HG03064 (cell line): ENCODE data around the gene MCRIP1.
"Not testable (repeated sequence)": the region's sequence is repeated elsewhere in the genome, so short reads cannot be mapped to it uniquely, and the experiment has no call there.

ENCODE experiments used
- ATAC-seq: cut with Tn5 transposase; IDR thresholded peaks from one replicate; pipeline ENCODE4 v1.9.1; 2021; ENCODE audit warnings: low read depth; ENCODE audit not compliant: unreplicated experiment

MCRIP1 gene

DNA sequence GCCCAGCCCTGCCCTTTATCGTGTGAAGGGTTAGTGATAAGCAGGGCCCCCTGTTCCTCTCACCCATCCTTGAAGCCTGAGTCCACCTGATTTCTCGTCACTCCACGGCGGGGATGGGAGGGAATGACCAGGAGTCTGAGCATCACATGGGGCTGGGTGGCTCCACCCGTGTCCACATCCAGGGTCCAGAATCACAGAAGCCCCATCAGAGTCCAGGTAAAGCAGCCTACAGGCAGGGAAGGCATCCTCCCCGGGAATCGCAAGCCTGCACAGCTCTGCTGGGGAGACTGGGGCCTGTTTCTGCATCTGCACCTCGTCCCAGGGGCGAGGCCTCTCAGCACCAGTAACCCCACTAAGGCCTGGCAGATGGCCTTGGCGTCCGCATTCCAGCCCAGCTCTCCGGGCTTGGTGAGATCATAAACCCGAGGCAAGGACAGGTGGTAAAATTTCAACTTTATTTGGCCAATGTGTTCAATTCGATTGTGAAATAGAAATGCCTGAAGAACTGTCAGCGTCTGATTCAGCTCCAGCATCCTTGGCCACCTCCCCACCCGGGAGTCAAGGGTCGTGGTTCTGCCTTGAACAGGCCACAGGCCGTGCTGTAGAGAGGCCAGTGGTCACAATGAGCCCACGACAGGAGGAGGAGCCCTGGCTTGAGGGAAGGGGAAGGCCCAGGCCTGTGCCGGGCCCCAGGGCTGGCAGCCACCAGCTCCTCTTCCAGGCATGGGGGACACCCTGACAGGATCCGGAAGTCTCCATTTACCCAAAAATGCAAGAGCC is 9.8 kb upstream of the MCRIP1 start:
- no peak for ATAC-seq

DNA sequence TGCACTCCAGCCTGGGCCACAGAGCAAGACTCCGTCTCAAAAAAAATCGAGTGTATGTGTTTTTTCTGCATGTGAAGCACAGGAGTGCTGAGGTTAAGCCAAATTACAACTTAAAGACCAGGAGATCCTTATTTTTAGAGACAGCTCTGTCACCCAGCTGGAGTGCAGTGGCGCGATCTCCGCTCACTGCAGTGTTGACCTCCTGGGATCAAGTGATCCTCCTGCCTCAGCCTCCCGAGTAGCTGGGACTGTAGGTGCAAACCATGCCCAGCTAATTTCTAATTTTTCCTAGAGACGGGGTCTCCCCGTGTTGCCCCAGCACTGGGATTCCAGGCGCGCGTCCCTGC is 9.3 kb upstream of the MCRIP1 start:
- ATAC-seq, result no peak

DNA sequence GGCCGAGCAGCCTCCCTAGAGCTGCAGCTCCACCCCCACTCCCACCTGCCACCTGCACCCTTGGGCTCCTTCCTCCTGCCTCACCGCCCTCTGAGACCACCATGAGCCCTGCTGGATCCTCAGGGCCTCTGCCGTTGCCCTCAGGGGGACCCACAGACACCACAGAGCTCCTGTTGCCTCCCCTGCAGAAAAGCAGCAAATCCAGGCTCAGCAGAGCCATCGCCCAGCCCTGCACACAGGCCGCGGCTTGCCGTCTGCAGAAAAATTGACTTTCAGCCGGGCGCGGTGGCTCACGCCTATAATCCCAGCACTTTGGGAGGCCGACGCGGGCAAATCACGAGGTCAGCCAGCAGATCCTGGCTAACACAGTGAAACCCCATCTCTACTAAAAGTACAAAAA is 8.8 kb upstream of the MCRIP1 start:
- no peak for ATAC-seq

GRCh38 chr17:81840826-81841778 is 8.0 kb upstream of the MCRIP1 start:
- no peak for ATAC-seq

DNA sequence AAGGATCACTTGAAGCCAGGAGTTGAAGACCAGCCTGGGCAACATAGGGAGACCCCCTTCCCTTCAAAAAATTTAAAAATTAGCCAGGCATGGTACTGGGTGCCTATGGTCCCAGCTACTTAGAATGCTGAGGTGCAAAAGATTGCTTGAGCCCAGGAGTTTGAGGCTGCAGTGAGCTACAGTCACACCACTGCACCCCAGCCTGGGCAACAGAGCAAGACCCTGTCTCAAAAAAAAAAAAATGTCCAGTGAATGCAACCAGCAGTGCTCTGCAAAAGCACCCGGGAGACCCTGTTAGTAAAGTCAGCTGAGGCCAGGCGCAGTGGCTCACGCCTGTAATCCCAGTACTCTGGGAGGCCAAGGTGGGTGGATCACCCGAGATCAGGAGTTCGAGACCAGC is 7.0 kb upstream of the MCRIP1 start:
- ATAC-seq, result not testable (repeated sequence)

DNA sequence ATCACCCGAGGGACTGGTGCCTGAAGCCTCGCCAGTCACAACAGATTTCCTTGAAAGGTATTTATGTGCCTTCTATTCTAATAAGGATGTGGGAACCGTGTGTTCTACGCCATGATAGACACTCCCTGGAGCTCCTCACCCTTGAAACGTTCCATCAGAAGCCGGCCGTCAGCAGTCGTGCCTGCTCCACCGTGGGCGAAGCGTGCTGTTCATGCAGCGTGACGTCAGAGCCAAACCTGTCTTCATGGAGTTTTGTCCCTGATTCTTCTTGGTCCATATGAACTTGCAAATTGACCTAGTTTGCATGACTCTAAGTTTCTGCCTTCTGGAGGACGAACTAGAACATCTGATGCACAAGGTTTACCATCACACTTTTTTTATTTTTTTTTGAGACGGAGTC is 6.2 kb upstream of the MCRIP1 start:
- ATAC-seq, result no peak

DNA sequence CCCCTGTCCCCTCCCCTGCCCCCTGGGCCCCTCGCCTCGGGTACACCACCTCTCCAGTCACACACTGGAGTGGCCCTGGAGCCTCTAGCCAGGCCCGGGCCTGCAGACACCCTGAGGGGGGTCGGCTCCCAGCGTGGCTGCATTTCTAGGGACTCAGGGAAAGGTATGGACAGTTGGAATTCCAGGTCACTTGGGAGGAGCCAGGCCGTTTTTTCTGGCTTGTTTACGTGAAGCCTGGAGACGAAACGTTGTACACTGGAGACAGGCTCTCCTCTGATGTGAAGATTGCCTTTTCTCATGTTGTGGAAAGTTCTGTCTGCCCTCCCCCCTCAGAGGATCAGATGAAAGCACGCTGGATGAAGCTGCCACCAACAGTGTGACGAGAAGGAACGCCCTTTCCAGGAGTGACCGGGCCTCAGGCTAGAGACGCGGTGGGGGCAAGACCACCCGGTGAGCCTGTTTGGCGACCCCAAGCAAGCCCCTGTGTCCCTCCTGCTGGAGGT is 5.7 kb upstream of the MCRIP1 start:
- ATAC-seq, result no peak

DNA sequence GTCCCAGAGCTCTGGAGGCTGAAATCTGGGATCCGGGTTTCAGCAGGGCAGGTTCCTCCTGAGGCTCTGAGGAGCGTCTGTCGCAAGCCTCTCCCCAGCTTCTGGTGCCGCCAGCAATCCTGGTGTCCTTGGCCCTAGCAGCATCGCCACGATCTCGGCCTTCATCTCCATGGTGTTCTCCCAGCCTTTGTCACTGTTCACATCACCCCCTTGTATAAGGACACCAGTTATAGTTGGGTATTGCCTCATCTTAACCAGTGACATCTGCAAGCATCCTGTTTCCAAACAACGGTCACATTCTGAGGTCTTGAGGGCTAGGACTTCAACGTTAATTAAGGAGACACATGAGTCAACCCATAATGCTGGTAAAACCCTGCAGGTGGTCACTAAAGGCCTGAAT is 4.5 kb upstream of the MCRIP1 start:
- no peak for ATAC-seq

DNA sequence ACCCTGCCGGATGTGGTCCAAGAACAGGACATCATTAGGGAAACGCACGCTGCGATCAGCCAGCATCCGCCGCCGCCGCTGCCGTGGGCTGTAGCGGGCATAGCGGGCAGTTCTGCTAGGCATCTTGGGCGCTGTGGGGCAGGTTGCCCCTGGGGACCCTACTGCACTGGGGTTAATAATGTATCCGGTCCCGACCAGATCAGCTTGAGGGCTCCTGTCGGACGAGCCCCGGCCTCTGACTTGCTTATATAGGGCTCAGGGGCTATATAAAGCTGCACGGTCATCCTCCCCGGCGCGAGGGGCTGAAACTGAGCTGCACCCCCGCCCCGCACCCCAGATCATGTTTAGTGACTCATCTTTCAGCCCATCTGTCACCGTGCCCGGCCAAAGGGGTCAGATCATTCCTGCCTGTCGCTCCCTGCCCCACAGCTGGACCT is 1.8 kb upstream of the MCRIP1 start, which contains the start of gene PPP1R27:
PPP1R27 (minus strand) TSS at position 220 of the 437 bp plus-strand sequence; CDS start at position 123, 97 bp downstream.
- ATAC-seq, result no peak

DNA sequence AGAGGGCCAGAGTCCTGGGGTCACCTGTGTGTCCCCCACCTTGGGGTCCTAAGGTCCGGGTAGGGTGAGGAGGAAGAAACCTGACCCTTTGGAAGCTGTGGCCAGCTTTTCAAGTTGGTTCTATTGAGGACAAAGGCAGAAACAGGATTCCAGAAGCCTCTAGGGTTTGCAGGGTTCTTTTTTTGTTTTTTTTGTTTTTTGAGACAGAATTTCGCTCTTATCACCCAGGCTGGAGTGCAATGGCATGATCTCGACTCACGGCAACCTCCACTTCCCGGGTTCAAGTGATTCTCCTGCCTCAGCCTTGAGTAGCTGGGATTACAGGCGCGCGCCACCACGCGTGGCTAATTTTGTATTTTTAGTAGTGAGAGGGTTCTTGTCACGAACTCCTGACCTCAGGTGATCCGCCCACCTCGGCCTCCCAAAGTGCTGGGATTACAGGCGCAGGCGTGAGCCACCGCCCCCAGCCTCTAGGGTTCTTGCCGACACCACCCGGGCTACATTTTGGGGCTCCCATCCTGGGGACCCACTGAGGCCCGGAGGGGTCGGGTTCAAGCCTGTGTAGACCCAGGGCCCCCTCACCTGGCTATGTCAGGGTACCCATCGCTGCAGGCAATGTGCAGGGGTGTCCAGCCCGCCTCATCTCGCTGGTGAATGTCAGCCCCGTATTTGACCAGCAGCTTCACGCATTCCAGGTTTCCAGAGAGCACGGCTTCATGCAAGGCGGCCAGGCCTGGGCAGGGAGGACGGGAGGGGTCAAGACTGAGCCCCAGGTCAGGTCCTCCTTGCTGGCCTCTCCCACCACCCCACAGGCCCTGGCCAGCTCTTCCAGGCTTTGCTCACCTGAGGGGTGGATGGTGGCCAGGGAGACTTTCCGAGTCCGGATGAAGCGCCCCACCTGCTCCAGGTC is 1.1 kb upstream of the MCRIP1 start:
- no peak for ATAC-seq

DNA sequence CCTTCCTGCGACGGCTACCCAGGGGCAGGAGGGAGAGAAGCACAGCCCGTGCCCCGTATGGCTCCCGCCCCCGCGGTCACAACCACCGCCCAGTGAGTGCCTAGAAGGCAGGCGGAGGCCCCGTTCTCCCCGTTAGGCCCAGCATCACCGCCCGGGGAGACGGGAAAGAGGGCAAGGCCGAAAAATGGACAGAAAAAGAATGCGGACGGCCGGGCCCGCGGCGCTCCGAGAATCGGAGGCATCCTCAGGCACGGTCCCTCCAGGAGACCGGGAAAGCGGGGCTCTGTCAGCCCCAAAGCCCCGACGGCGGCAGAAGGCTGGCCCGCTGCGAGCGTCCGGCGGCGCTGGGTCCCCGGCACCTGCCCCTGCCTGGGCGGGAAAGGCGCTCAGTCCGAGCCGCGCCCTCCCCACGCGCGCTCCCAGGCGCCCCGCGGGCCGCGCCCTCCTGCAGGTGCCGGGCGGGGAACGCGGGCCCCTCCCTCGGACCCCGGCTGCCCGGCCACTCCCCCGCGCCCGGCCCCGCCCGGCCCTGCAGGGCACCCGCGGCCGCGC is 407 bp downstream of the MCRIP1 start:
- ATAC-seq, result peak; percentile 63

GRCh38 chr17:81831957-81832607 is 1.0 kb downstream of the MCRIP1 start:
- no peak for ATAC-seq

DNA sequence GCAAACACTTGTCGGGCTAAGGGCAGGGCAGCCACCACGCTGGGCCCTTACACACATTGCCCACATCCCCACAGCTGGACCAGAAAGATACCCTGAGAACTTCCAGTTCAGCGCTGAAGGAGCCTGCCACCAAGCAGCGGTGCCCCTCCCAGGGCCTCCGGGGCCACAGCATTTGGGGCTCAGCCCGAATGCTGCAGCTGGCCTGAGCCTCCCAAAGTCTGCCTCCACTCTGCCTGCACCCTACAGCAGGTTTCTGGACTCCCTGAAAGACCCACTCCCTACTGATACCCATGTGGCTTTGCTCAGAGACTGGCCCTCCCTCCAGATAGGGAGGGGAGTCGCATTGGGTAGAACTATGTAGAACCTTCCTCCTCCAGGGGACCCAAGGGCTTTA is 1.5 kb downstream of the MCRIP1 start:
- ATAC-seq, result no peak

DNA sequence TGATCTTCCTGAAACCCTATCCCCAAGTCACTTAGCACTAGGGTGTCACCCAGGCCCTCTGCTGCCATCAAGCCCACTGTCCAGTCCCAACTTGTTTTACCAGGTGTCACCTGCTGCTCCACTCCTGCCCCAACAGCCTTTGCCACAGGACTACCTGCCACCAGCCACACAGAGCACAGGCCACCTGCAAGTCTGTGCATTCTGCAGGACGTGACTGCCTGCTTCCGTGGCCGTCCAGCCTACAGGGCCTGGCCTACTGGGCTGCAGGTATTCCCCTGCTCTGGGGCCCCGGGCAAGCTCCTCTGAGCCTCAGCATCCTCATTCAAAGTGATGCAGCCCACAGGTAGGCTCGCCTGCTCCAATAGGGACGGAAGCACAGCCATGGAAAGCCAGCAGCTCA is 3.2 kb downstream of the MCRIP1 start:
- ATAC-seq, result no peak

DNA sequence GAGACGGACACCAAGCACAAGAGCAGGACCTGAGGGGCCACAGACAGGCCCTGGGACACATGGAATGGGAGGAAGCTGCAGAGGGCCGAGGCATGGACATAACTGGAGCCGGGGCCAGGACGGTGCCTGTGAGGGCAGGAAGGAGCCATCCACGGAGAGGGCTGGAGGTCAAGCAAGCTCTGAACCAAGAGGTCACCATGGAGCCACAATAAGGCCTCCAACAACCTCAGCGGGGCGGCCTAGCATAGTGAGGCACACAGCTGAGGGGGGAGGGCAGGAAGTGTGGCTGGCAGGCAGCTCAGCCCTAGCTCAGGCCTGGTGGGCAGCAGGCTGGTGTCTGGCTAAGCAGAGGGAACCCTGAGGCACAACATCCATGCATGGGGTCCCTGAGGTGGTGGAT is 4.4 kb downstream of the MCRIP1 start:
- no peak for ATAC-seq

DNA sequence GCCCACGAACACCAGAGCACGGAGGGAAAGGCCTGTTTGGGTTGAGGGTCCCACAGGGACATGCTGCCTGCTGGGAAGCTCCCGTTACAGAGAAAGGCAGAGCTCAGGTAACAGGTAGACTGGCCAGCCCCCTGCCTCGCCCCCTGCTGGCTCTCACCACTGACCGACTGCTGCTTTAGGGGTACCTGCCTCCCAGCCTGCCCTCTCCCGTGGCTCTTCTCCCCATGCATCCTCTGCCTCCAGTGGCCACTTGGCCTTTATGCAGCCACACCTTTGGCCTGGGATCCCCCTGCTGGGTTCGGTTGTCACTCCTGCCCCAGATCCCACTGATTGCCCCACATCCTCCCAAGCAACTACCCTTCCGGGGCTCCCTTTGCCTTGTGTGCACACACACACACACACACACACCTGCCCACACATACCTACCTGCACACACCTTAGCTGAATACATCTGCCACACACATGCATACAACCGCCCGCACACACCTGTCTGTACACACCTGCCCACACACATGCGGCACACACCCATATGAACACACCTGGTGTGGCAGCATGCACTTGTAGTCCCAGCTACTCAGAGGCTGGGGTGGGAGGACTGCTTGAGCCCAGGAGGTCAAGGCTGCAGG is 7.1 kb downstream of the MCRIP1 start:
- ATAC-seq, result no peak

GRCh38 chr17:81824595-81824994 is 8.5 kb downstream of the MCRIP1 start:
- no peak for ATAC-seq

GRCh38 chr17:81823820-81824550 is 9.1 kb downstream of the MCRIP1 start:
- no peak for ATAC-seq
